ENCODE measurements around the gene PARP8.

- TF ChIP-seq POLR2AphosphoS5 (IDR thresholded peaks at IDR 0.05; ENCODE audit: low read depth, low read length) = no peak
- no peak for TF ChIP-seq TAF1 (IDR thresholded peaks at IDR 0.05; ENCODE audit: borderline replicate concordance, insufficient read depth, low read length)
- no peak for TF ChIP-seq SIN3A (IDR thresholded peaks at IDR 0.05; ENCODE audit: borderline replicate concordance, insufficient read depth, low read length)
- TF ChIP-seq REST (IDR thresholded peaks at IDR 0.05; ENCODE audit: insufficient read depth in 1 of 2, low read depth in 2 of 2, low read length in 2 of 2) = no peak
These were observed at the start of gene PARP8 for GRCh38 chr5:50666261-50667022.
